Coronary artery (tissue), 2 donors: Measurements from ENCODE around the gene MISP3.
"Not testable (repeated sequence)": the region's sequence is repeated elsewhere in the genome, so short reads cannot be mapped to it uniquely, and the experiment has no call there.

ENCODE experiments used
- DNase-seq: peaks from one replicate; pipeline ENCODE4 v3.0.0-alpha.2; 2017; ENCODE audit warnings: low spot score
- H3K27ac ChIP-seq, 2 donors: fragments of 200-600 bp; sonication (generic); one replicate each; pipeline ENCODE4 v1.5.1; 2016 to 2019
- H3K4me3 ChIP-seq: fragments of 200-600 bp; sonication (generic); 2 replicates; pipeline ENCODE4 v1.5.1; 2016; ENCODE audit warnings: mild to moderate bottlenecking, moderate library complexity
- CTCF ChIP-seq: fragments of 200-600 bp; sonication (generic); IDR thresholded peaks from one replicate; pipeline ENCODE4 v1.5.1; 2019; ENCODE audit warnings: antibody characterized with exemption

MISP3 gene

GRCh38 chr19:14048443-14049153, 24.0 kb upstream of the MISP3 start:
- no peak for DNase-seq
- TF ChIP-seq CTCF, result peak; percentile 45
- Histone ChIP-seq H3K4me3 (no peak overlapping the region), H3K27ac (no peak overlapping the region)

GRCh38 chr19:14050512-14050911, 22.1 kb upstream of the MISP3 start:
- no peak for DNase-seq
- no peak for TF ChIP-seq CTCF
- H3K27ac ChIP-seq, result no peak overlapping the region

GRCh38 chr19:14050961-14051360, 21.6 kb upstream of the MISP3 start:
- DNase-seq, H3K4me3 ChIP-seq, H3K27ac ChIP-seq: not testable (repeated sequence)

More at GRCh38 chr19:14050512-14050911, 22.1 kb upstream of the MISP3 start:
- H3K4me3 ChIP-seq, result no peak overlapping the region

- Histone ChIP-seq H3K4me3 (no peak overlapping the region), H3K27ac (no peak overlapping the region)
- no peak for DNase-seq
- TF ChIP-seq CTCF, result no peak
These were observed 20.6 kb upstream of the MISP3 start for GRCh38 chr19:14051980-14052379.

- no peak for TF ChIP-seq CTCF
- DNase-seq, result no peak
- Histone ChIP-seq H3K4me3 (no peak overlapping the region), H3K27ac (no peak overlapping the region)
These were observed 20.1 kb upstream of the MISP3 start for GRCh38 chr19:14052470-14052869.

GRCh38 chr19:14053032-14053431, 19.6 kb upstream of the MISP3 start:
- H3K4me3 ChIP-seq, result no peak overlapping the region
- no peak for DNase-seq
- no peak for TF ChIP-seq CTCF

GRCh38 chr19:14053500-14053899, 19.1 kb upstream of the MISP3 start:
- no peak overlapping the region for H3K27ac ChIP-seq
- DNase-seq, result no peak
- no peak for TF ChIP-seq CTCF
- H3K4me3 ChIP-seq, result no peak overlapping the region

More at GRCh38 chr19:14053032-14053431, 19.6 kb upstream of the MISP3 start:
- H3K27ac ChIP-seq, result no peak overlapping the region
